SK-N-SH treated with all-trans-retinoic acid at 6 μM for 48 hours (cell line): ENCODE results near the gene RAB35.

Source experiments
- ARNTL ChIP-seq: fragments of 450-650 bp; formaldehyde crosslinking; IDR thresholded peaks from 2 replicates; pipeline ENCODE4 v1.5.0; 2020; ENCODE audit warnings: low read depth, mild to moderate bottlenecking, moderate library complexity, borderline replicate concordance
- BACH2 ChIP-seq: fragments of 250-450 bp; sonication (Bioruptor Pico); IDR thresholded peaks from 2 replicates; pipeline ENCODE4 v1.9.0; 2021; ENCODE audit warnings: mild to moderate bottlenecking, borderline replicate concordance
- ESRRG ChIP-seq: fragments of 250-450 bp; sonication (Bioruptor Pico); IDR thresholded peaks from 2 replicates; pipeline ENCODE4 v1.6.1; 2021; ENCODE audit warnings: mild to moderate bottlenecking
- ZC3H10 ChIP-seq: fragments of 250-450 bp; sonication (Bioruptor Pico); IDR thresholded peaks from 2 replicates; pipeline ENCODE4 v1.5.1; 2021; ENCODE audit warnings: mild to moderate bottlenecking, moderate library complexity
- ZFP3 ChIP-seq: fragments of 250-450 bp; sonication (Bioruptor Pico); IDR thresholded peaks from 2 replicates; pipeline ENCODE4 v1.5.0; 2020; ENCODE audit warnings: mild to moderate bottlenecking, moderate library complexity
- TF ChIP-seq, protein P1 (sequence below): fragments of 250-450 bp; sonication (Bioruptor Pico); IDR thresholded peaks from 2 replicates; pipeline ENCODE4 v1.5.1; 2020; ENCODE audit warnings: low read depth, mild to moderate bottlenecking, moderate library complexity
- TF ChIP-seq, protein P2 (sequence below): fragments of 250-450 bp; sonication (Bioruptor Pico); IDR thresholded peaks from 2 replicates; pipeline ENCODE4 v1.8.0; 2020; ENCODE audit warnings: mild to moderate bottlenecking, moderate library complexity, borderline replicate concordance
- TF ChIP-seq, protein P3 (sequence below): fragments of 250-450 bp; sonication (Bioruptor Pico); IDR thresholded peaks from 2 replicates; pipeline ENCODE4 v1.5.0; 2020; ENCODE audit warnings: mild to moderate bottlenecking, moderate library complexity

DNA sequence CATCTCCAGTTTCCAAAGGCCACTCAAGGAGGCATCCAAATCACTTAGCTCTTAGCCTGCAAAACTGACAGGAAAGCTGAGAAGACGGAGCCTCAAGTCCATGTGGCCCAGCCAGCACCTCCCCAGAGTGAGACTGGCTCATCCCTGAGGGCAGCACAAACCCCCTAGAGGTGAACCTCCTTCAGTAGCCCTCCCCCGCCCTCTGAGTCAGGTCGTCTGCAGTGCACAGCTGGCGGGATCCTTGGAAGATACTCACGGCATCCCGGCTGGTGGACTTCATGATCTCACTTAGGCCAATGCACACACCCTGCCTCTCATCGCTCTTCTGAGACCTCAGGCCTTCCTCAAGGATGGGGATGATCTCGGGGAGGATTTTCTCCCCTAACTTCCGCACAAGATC, 24.1 kb upstream of the RAB35 start:
- TF ChIP-seq, protein P1, sequence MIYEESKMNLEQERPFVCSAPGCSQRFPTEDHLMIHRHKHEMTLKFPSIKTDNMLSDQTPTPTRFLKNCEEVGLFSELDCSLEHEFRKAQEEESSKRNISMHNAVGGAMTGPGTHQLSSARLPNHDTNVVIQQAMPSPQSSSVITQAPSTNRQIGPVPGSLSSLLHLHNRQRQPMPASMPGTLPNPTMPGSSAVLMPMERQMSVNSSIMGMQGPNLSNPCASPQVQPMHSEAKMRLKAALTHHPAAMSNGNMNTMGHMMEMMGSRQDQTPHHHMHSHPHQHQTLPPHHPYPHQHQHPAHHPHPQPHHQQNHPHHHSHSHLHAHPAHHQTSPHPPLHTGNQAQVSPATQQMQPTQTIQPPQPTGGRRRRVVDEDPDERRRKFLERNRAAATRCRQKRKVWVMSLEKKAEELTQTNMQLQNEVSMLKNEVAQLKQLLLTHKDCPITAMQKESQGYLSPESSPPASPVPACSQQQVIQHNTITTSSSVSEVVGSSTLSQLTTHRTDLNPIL (CRISPR knock-in tag), result no peak
- TF ChIP-seq ARNTL (CRISPR knock-in tag) (no peak), ZFP3 (no peak), ESRRG (CRISPR knock-in tag) (no peak), ZC3H10 (CRISPR knock-in tag) (no peak), BACH2 (CRISPR knock-in tag) (no peak)
- TF ChIP-seq, protein P2, sequence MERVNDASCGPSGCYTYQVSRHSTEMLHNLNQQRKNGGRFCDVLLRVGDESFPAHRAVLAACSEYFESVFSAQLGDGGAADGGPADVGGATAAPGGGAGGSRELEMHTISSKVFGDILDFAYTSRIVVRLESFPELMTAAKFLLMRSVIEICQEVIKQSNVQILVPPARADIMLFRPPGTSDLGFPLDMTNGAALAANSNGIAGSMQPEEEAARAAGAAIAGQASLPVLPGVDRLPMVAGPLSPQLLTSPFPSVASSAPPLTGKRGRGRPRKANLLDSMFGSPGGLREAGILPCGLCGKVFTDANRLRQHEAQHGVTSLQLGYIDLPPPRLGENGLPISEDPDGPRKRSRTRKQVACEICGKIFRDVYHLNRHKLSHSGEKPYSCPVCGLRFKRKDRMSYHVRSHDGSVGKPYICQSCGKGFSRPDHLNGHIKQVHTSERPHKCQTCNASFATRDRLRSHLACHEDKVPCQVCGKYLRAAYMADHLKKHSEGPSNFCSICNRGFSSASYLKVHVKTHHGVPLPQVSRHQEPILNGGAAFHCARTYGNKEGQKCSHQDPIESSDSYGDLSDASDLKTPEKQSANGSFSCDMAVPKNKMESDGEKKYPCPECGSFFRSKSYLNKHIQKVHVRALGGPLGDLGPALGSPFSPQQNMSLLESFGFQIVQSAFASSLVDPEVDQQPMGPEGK (CRISPR knock-in tag), result no peak
- TF ChIP-seq, protein P3, sequence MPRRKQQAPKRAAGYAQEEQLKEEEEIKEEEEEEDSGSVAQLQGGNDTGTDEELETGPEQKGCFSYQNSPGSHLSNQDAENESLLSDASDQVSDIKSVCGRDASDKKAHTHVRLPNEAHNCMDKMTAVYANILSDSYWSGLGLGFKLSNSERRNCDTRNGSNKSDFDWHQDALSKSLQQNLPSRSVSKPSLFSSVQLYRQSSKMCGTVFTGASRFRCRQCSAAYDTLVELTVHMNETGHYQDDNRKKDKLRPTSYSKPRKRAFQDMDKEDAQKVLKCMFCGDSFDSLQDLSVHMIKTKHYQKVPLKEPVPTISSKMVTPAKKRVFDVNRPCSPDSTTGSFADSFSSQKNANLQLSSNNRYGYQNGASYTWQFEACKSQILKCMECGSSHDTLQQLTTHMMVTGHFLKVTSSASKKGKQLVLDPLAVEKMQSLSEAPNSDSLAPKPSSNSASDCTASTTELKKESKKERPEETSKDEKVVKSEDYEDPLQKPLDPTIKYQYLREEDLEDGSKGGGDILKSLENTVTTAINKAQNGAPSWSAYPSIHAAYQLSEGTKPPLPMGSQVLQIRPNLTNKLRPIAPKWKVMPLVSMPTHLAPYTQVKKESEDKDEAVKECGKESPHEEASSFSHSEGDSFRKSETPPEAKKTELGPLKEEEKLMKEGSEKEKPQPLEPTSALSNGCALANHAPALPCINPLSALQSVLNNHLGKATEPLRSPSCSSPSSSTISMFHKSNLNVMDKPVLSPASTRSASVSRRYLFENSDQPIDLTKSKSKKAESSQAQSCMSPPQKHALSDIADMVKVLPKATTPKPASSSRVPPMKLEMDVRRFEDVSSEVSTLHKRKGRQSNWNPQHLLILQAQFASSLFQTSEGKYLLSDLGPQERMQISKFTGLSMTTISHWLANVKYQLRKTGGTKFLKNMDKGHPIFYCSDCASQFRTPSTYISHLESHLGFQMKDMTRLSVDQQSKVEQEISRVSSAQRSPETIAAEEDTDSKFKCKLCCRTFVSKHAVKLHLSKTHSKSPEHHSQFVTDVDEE (CRISPR knock-in tag), result no peak
